ENCODE data around the gene NUDT4B.
"Not testable (repeated sequence)": the region's sequence is repeated elsewhere in the genome, so short reads cannot be mapped to it uniquely, and the experiment has no call there.

Gene NUDT4B

GRCh38 chr1:148738667-148739066 lies 9.9 kb upstream of the NUDT4B start:
- DNase-seq = not testable (repeated sequence)

- DNase-seq = not testable (repeated sequence)
Observed at GRCh38 chr1:148743200-148743599, 5.4 kb upstream of the NUDT4B start.

GRCh38 chr1:148743726-148744720 lies 4.6 kb upstream of the NUDT4B start:
- DNase-seq = not testable (repeated sequence)

- not testable (repeated sequence) for DNase-seq
Observed at GRCh38 chr1:148749335-148749681, 734 bp downstream of the NUDT4B start.

- DNase-seq = not testable (repeated sequence)
Observed at GRCh38 chr1:148756231-148756630, 7.7 kb downstream of the NUDT4B start.

GRCh38 chr1:148757446-148757845 lies 8.9 kb downstream of the NUDT4B start:
- not testable (repeated sequence) for DNase-seq

- not testable (repeated sequence) for DNase-seq
Observed at GRCh38 chr1:148758412-148758811, 9.8 kb downstream of the NUDT4B start.

- not testable (repeated sequence) for DNase-seq
Observed at GRCh38 chr1:148758925-148759324, 10.4 kb downstream of the NUDT4B start.

GRCh38 chr1:148759749-148760148 lies 11.2 kb downstream of the NUDT4B start:
- DNase-seq = peak; percentile 65 to 68

- not testable (repeated sequence) for DNase-seq
Observed at GRCh38 chr1:148760206-148760605, 11.6 kb downstream of the NUDT4B start.

- not testable (repeated sequence) for DNase-seq
Observed at GRCh38 chr1:148761360-148761759, 12.8 kb downstream of the NUDT4B start.

GRCh38 chr1:148765238-148766019 lies 16.9 kb downstream of the NUDT4B start:
- DNase-seq = not testable (repeated sequence)

GRCh38 chr1:148768541-148768940 lies 20.0 kb downstream of the NUDT4B start:
- DNase-seq = not testable (repeated sequence)

GRCh38 chr1:148769495-148769894 lies 20.9 kb downstream of the NUDT4B start:
- DNase-seq = not testable (repeated sequence)

GRCh38 chr1:148773690-148774089 lies 25.1 kb downstream of the NUDT4B start:
- DNase-seq = not testable (repeated sequence)

GRCh38 chr1:148774102-148774501 lies 25.5 kb downstream of the NUDT4B start:
- DNase-seq = not testable (repeated sequence)

GRCh38 chr1:148775263-148775662 lies 26.7 kb downstream of the NUDT4B start:
- not testable (repeated sequence) for DNase-seq

- DNase-seq = not testable (repeated sequence)
Observed at GRCh38 chr1:148777649-148778048, 29.1 kb downstream of the NUDT4B start.

- DNase-seq = not testable (repeated sequence)
Observed at GRCh38 chr1:148780404-148780803, 31.8 kb downstream of the NUDT4B start.

GRCh38 chr1:148791543-148792099 lies 43.0 kb downstream of the NUDT4B start:
- DNase-seq = not testable (repeated sequence)

- DNase-seq = not testable (repeated sequence)
Observed at GRCh38 chr1:148793762-148794332, 45.3 kb downstream of the NUDT4B start.
